ENCODE data around the gene TRMT2A.

GRCh38 chr22:20135806-20136602 is 19.0 kb upstream of the TRMT2A start:
- TF ChIP-seq CTCF (IDR thresholded peaks at IDR 0.05 in 4 of 5, conservative IDR thresholded peaks at IDR 0.05 in 1 of 5), result no peak
- no peak for TF ChIP-seq POLR2A (IDR thresholded peaks at IDR 0.05)
